22Rv1 (cell line): ENCODE data around the gene RBM22.

Experiments
- ZFX ChIP-seq: fragments of 450-650 bp; IDR thresholded peaks from 2 replicates; pipeline ENCODE4 v1.6.1; 2017; ENCODE audit warnings: antibody characterized with exemption, borderline replicate concordance
- TF ChIP-seq, protein P1 (sequence below): fragments of 450-650 bp; IDR thresholded peaks from 2 replicates; pipeline ENCODE4 v1.5.1; 2017; ENCODE audit warnings: mild to moderate bottlenecking

DNA sequence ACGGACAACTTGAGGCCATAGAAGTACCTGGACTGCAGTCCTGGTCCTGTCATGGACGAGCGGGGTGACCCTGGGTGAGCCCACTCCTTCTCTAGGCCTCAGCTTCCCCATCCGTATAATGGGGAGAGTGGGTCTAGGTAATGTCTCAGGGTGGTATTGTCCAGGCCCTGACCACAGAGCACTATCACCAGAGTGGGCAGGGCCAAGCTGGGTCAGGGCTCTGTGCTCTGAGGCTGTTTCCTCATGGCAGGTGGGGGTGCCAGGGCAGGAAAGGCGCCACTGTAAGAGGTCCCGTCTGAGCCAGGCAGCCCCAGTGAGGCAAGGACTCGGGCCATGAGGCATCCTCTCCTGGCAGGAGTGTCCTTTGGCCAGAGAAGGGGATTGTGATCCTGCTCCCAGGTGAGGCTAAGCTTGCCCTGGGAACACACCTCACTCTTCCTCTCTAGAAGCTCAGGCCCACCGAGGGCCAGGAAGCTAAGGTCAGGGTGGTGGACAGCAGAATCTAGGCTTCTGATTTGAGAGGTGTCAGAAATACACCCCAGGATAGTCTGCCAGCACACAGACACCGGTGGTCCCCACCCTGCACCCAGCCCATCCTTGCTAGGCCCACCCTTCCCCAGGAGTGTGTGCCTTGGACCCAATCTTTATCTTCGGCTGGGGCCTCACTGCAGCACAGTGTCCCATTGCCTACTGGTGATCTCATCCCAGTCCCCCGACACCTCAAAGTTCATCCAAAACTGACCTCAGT lies 41.3 kb downstream of the RBM22 start:
- TF ChIP-seq, protein P1, sequence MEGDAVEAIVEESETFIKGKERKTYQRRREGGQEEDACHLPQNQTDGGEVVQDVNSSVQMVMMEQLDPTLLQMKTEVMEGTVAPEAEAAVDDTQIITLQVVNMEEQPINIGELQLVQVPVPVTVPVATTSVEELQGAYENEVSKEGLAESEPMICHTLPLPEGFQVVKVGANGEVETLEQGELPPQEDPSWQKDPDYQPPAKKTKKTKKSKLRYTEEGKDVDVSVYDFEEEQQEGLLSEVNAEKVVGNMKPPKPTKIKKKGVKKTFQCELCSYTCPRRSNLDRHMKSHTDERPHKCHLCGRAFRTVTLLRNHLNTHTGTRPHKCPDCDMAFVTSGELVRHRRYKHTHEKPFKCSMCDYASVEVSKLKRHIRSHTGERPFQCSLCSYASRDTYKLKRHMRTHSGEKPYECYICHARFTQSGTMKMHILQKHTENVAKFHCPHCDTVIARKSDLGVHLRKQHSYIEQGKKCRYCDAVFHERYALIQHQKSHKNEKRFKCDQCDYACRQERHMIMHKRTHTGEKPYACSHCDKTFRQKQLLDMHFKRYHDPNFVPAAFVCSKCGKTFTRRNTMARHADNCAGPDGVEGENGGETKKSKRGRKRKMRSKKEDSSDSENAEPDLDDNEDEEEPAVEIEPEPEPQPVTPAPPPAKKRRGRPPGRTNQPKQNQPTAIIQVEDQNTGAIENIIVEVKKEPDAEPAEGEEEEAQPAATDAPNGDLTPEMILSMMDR = no peak
- no peak for TF ChIP-seq ZFX
